Progenitor cell of endocrine pancreas (in vitro differentiated cells): Measurements from ENCODE around the gene FOSB. TPM values are rescaled to one million over a fixed set of nuclear protein-coding genes. Genes with fewer than 3 reads are reported as not detected.

Source experiments
- DNase-seq: peaks from one replicate; pipeline ENCODE4 v3.0.0; 2021; ENCODE audit warnings: low spot score; ENCODE audit not compliant: unreplicated experiment
- H3K27ac Mint-ChIP-seq: 2 replicates; pipeline ENCODE4 v1.8.0; 2021; ENCODE audit warnings: mild to moderate bottlenecking, moderate library complexity, mixed read lengths
- H3K27me3 Mint-ChIP-seq: 2 replicates; pipeline ENCODE4 v1.8.0; 2021; ENCODE audit warnings: mixed read lengths
- H3K36me3 Mint-ChIP-seq: 2 replicates; pipeline ENCODE4 v1.8.0; 2022; ENCODE audit warnings: mixed read lengths; ENCODE audit not compliant: insufficient read depth
- H3K4me1 Mint-ChIP-seq: 2 replicates; pipeline ENCODE4 v1.8.0; 2021; ENCODE audit warnings: low read depth, mixed read lengths
- H3K4me3 Mint-ChIP-seq: 2 replicates; pipeline ENCODE4 v1.8.0; 2021; ENCODE audit warnings: low read depth, mild to moderate bottlenecking, moderate library complexity, mixed read lengths
- H3K9me3 Mint-ChIP-seq: 2 replicates; pipeline ENCODE4 v1.8.0; 2021; ENCODE audit warnings: low read depth, mixed read lengths
- total RNA-seq: library from RNA; stranded (reverse); gene quantifications from 2 replicates; pipeline ENCODE4 v1.2.1, GENCODE V29; 2021
- TF ChIP-seq, protein P1 (sequence below): fragments of 200-600 bp; sonication (generic); IDR thresholded peaks from one replicate; pipeline ENCODE4 v1.5.0; 2021; ENCODE audit warnings: antibody characterized with exemption, mild to moderate bottlenecking; ENCODE audit not compliant: unreplicated experiment

FOSB gene
- total RNA-seq, 1 donor from 2014 or later, result 7.3 TPM

- no peak for DNase-seq
- Mint-ChIP-seq H3K36me3 (no peaks in the 10 kb centered on the region), H3K4me1 (peaks cover 10% of the 10 kb centered on the region), H3K9me3 (no peaks in the 10 kb centered on the region), H3K4me3 (peak overlapping the region; percentile 64), H3K27me3 (peaks cover 11% of the 10 kb centered on the region), H3K27ac (peak overlapping the region; percentile 79)
- TF ChIP-seq, protein P1, sequence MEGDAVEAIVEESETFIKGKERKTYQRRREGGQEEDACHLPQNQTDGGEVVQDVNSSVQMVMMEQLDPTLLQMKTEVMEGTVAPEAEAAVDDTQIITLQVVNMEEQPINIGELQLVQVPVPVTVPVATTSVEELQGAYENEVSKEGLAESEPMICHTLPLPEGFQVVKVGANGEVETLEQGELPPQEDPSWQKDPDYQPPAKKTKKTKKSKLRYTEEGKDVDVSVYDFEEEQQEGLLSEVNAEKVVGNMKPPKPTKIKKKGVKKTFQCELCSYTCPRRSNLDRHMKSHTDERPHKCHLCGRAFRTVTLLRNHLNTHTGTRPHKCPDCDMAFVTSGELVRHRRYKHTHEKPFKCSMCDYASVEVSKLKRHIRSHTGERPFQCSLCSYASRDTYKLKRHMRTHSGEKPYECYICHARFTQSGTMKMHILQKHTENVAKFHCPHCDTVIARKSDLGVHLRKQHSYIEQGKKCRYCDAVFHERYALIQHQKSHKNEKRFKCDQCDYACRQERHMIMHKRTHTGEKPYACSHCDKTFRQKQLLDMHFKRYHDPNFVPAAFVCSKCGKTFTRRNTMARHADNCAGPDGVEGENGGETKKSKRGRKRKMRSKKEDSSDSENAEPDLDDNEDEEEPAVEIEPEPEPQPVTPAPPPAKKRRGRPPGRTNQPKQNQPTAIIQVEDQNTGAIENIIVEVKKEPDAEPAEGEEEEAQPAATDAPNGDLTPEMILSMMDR, result no peak
These were observed 38.1 kb downstream of the FOSB start for GRCh38 chr19:45505996-45506245.

DNA sequence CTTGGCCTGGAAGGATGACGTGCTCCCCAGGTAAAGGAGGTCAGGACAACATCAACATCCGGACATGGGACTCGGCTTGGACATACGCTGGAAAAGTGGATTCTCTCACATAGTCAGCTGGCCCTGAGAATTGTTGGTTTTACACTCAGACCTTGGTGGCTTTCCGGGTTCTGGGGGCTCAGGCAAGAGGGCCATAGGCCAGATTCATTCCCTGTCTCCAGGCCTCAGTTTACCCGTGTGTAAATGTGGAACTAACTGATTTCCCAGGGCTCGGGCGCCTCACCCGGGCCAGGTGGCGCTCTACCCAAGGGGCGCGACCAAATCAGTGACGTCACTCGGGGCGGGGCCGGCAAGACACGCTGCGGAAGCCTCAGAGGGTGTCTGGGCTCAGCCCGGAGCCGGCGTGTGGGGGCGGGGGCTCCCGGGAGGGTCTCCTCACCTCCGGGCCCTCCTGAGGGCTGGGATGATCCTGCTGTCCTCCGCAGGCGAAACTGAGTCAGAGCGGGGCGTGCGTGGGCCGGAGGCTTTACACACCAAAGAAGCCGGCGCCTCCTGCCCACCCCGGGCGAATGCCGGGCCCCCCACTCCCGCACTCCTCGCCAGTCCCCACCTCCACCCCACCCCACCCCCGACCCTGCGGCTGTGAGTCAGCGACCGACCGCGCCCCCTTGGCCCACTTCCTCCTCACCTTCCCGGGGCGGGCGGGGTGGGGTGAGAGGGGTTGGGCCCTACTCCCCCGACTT, 38.6 kb downstream of the FOSB start:
- Mint-ChIP-seq H3K9me3 (no peaks in the 10 kb centered on the region), H3K4me3 (peak overlapping the region; percentile 92), H3K27me3 (peaks cover 6% of the 10 kb centered on the region), H3K36me3 (no peaks in the 10 kb centered on the region), H3K27ac (peak overlapping the region; percentile 94), H3K4me1 (peaks cover 10% of the 10 kb centered on the region)
- TF ChIP-seq, protein P1, result peak; percentile 52
- peak; percentile 87 for DNase-seq

DNA sequence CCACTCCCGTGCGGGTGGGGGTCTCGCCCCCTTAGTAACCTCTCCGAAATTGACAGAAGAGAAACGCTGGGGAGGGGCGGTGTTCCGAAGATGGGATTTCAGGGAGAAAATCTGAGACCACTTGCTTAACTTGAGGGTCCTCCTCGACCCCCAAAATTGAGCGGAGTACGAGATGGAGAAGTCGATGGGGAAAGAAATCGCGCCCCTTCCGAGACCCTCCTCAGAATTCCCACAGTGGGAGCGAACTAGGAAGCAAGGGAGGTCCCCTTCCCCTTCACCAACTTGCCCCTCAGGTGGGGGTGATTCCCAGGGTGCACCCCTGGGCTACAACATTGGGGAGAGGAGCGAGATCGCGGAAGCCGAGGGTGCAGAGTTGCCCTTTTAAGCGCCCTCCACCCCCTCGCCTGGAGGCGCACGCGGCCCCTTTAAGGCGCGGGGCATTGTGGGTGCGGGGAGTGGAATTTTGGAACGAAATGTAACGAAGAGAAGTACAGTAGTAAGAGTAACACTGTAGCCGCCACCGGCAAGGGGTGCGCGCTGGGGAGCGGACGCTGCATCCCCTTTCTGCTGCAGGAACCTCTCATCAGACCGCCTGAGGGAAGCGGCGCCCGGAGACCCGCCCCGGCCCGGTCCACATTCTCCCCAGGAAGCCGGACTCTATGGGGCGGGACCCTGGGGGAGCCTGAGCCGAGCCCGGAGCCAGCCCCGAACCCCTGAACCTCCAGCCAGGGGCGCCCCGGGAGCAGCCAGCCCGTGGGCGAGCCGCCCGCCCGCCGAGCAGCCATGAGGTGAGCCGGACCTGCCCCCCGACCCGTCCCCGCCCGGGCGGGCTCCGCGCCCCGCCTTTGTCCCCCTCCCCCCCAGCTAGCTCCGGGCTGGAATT, 39.4 kb downstream of the FOSB start, which contains the start of gene VASP:
Gene VASP, plus strand, starts transcription at position 491 of the 883 bp plus-strand sequence. Its CDS starts 293 bp downstream, at position 784.
- Mint-ChIP-seq H3K27me3 (no peaks in the 10 kb centered on the region), H3K9me3 (no peaks in the 10 kb centered on the region), H3K4me3 (peak within 1 kb of the TSS; percentile 92), H3K36me3 (no peaks in the 10 kb centered on the region), H3K4me1 (peaks cover 10% of the 10 kb centered on the region), H3K27ac (peak within 1 kb of the TSS; percentile 94)
- TF ChIP-seq, protein P1, result no peak
- peak; percentile 49 for DNase-seq

DNA sequence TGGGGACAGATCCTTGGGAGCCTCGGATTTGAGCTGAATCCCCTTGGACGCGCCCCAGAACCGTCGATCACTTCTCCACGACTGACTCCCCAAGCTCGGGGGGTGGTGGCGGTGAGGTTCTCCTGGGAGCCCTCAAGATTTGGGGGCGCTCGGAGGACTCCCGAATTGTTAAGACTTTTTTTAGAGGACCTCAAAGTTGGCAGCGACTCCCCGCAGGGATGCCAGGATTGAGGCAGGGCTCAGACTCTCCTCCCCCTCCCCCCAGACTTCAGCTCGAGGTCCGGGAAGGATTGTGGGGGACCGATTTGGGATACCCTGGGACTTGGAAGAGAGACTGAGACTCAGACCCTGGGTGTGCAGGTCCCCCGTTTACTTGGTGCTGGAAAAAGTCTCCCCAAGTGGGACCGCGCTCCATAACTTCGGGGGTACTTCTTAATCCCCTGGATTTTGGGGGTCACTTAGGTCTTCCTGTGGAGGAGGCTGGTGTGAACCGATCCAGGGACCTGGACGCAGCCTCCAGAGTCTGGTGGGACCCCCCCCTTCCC, 40.1 kb downstream of the FOSB start:
- H3K27me3 Mint-ChIP-seq, result no peaks in the 10 kb centered on the region
- DNase-seq, result no peak
- TF ChIP-seq, protein P1, result no peak
- peak overlapping the region; percentile 52 for H3K27ac Mint-ChIP-seq
- H3K4me1 Mint-ChIP-seq, result peaks cover 10% of the 10 kb centered on the region
- peak overlapping the region; percentile 81 for H3K4me3 Mint-ChIP-seq
- no peaks in the 10 kb centered on the region for H3K36me3 Mint-ChIP-seq
- H3K9me3 Mint-ChIP-seq, result no peaks in the 10 kb centered on the region

DNA sequence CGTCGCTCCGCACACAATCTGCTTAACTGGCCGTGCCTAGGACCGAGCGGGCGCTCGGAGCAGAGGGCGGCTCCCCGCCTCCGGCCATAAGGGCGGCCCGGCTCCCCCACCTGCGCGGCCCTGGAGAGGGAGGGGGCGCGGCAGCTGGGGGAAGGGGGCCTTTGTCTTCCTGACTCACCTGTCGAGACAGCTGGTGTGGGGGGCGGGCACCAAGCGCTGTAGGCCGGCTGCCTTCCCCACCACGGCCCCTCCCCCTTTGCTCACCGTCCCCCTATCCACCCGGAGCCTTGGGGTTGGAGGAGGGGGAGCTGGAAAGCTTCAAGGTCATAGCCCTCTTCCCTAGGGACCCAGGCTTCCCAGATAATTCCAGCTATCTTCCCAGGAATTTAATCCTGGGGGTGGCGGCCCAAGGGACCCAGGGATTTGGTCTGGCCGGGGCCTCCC, 40.6 kb downstream of the FOSB start:
- TF ChIP-seq, protein P1, result no peak

More for the DNA sequence above, 40.6 kb downstream of the FOSB start:
- DNase-seq, result peak; percentile 47
- Mint-ChIP-seq H3K27me3 (no peaks in the 10 kb centered on the region), H3K27ac (peak overlapping the region; percentile 49), H3K4me3 (peak overlapping the region; percentile 81), H3K9me3 (no peaks in the 10 kb centered on the region), H3K4me1 (peaks cover 10% of the 10 kb centered on the region), H3K36me3 (no peaks in the 10 kb centered on the region)
